Measurements from ENCODE around the gene TPRN.

The TPRN gene

GRCh38 chr9:137169896-137170358 lies 30.6 kb downstream of the TPRN start, which contains the start of gene LRRC26:
LRRC26 (minus strand) TSS chr9:137170051; CDS start chr9:137169943, 108 bp downstream.
- H3K27ac ChIP-seq: peak within 1 kb of the TSS; percentile 98
- no peak for TF ChIP-seq ZFX (IDR thresholded peaks at IDR 0.05; ENCODE audit: borderline replicate concordance)
- no peak for TF ChIP-seq CTCF (IDR thresholded peaks at IDR 0.05)

DNA sequence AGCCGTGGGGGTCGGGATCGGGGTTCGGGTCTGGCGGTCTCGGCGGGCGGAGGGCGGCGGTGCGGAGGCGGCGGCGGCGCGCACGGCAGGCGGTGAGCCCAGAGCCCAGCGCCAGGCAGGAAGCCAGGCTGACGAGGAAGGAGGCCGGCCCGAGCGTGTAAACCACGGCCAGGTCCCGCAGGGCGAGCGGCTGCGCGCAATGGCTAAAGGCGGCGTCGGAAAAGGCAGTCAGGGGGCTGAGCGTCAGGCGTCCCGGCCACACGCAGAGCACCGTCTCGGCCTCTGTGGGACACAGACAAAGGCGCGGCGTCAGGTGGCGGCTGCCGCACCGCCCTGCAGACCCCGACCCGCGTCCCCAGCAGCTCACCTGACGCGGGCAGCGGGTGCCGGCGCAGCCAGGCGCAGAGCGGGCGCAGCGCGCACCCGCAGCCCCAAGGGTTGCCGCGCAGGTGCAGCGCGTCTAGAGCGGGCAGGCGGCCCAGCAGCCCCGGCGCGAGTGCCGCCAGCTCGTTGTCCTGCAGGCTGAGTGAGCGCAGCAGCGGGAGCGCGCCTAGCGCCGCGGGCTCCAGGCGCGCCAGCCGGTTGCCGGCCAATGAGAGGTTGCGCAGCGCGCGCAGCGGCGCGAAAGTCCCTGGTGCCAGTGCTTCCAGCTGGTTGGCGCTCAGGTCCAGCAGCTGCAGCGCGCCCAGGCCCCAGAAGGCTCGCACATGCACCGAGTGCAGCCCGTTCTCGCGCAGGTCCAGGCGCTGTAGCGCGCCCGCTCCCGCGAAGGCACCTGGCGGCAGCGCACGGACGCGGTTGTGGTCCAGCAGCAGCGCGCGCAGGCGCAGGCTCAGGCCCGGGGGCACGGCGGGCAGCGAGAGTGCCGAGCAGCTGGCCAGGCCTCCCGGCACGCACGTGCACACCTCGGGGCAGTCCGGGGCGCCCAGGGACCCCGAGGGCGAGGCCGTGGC lies 31.4 kb downstream of the TPRN start:
- TF ChIP-seq CTCF (IDR thresholded peaks at IDR 0.05) (no peak), ZFX (IDR thresholded peaks at IDR 0.05; ENCODE audit: borderline replicate concordance) (no peak)
- peak overlapping the region; percentile 98 for H3K27ac ChIP-seq

- TF ChIP-seq CTCF (IDR thresholded peaks at IDR 0.05) (no peak), ZFX (IDR thresholded peaks at IDR 0.05; ENCODE audit: borderline replicate concordance) (no peak)
Observed at GRCh38 chr9:137168573-137168903, 32.0 kb downstream of the TPRN start.

GRCh38 chr9:137167747-137168572 lies 32.6 kb downstream of the TPRN start:
- no peak for TF ChIP-seq ZFX (IDR thresholded peaks at IDR 0.05; ENCODE audit: borderline replicate concordance)
- TF ChIP-seq CTCF (IDR thresholded peaks at IDR 0.05): no peak
- H3K27ac ChIP-seq: peak overlapping the region; percentile 98

More at GRCh38 chr9:137168573-137168903, 32.0 kb downstream of the TPRN start:
- H3K27ac ChIP-seq: peak overlapping the region; percentile 98

DNA sequence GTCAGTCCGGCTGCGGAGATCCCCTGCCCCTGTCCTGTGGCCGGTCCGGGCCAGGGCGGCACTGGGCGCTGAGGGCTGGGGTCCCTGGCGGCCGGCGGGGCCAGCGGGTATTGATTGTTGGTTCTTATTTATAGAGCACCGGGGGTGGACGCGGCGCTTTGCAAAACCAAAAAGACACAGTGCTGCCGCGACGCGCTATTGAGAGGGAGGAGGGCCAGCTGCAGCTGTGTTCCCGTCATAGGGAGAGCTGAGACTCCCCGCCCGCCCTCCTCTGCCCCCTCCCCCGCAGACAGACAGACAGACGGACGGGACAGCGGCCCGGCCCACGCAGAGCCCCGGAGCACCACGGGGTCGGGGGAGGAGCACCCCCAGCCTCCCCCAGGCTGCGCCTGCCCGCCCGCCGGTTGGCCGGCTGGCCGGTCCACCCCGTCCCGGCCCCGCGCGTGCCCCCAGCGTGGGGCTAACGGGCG lies 33.2 kb downstream of the TPRN start:
- H3K27ac ChIP-seq: peak overlapping the region; percentile 98
- TF ChIP-seq ZFX (IDR thresholded peaks at IDR 0.05; ENCODE audit: borderline replicate concordance) (no peak), CTCF (IDR thresholded peaks at IDR 0.05) (no peak)

GRCh38 chr9:137166380-137167229 lies 33.9 kb downstream of the TPRN start:
- TF ChIP-seq CTCF (IDR thresholded peaks at IDR 0.05): no peak
- TF ChIP-seq ZFX (IDR thresholded peaks at IDR 0.05; ENCODE audit: borderline replicate concordance): no peak
- H3K27ac ChIP-seq: peak overlapping the region; percentile 98

Measured in 22Rv1 (cell line).